Osteoblast (primary cell): ENCODE results near the gene SORCS2. TPM values are rescaled to one million over a fixed set of nuclear protein-coding genes. Genes with fewer than 3 reads are reported as not detected.

Experiments used
- DNase-seq: peaks from one replicate; pipeline ENCODE4 v3.0.0; 2011; ENCODE audit warnings: low spot score, mixed read lengths; ENCODE audit not compliant: insufficient read length; ENCODE audit errors: missing footprints
- H2AFZ ChIP-seq: 2 replicates; pipeline ENCODE4 v1.6.0; 2011; ENCODE audit warnings: mild to moderate bottlenecking, low read length
- H3K27ac ChIP-seq: 2 replicates; pipeline ENCODE4 v1.5.1; 2011; ENCODE audit warnings: mild to moderate bottlenecking, low read depth, low read length, moderate library complexity
- H3K27me3 ChIP-seq: 2 replicates; pipeline ENCODE4 v1.6.0; 2012; ENCODE audit warnings: mild to moderate bottlenecking, control low read depth, inconsistent platforms, low read length, moderate library complexity; ENCODE audit not compliant: insufficient read depth
- H3K36me3 ChIP-seq: 2 replicates; pipeline ENCODE4 v1.5.1; 2011; ENCODE audit warnings: mild to moderate bottlenecking, low read length, control low read depth, moderate library complexity; ENCODE audit not compliant: insufficient read depth
- H3K4me1 ChIP-seq: 2 replicates; pipeline ENCODE4 v1.5.1; 2011; ENCODE audit warnings: mild to moderate bottlenecking, low read length, control low read depth, moderate library complexity; ENCODE audit not compliant: insufficient read depth
- H3K4me2 ChIP-seq: 2 replicates; pipeline ENCODE4 v1.6.0; 2011; ENCODE audit warnings: mild to moderate bottlenecking, low read length; ENCODE audit not compliant: insufficient read depth
- H3K4me3 ChIP-seq: fragments of 200-600 bp; sonication (generic); 3 replicates; pipeline ENCODE4 v1.5.1; 2012; ENCODE audit warnings: mild to moderate bottlenecking, low read length, inconsistent platforms; ENCODE audit not compliant: insufficient read depth
- H3K79me2 ChIP-seq: 2 replicates; pipeline ENCODE4 v1.6.0; 2012; ENCODE audit warnings: mild to moderate bottlenecking, low read length, control low read depth, inconsistent platforms; ENCODE audit not compliant: insufficient read depth
- H3K9me3 ChIP-seq: 2 replicates; pipeline ENCODE4 v1.5.1; 2011; ENCODE audit warnings: low read depth, low read length, control low read depth
- H4K20me1 ChIP-seq: 2 replicates; pipeline ENCODE4 v1.6.0; 2012; ENCODE audit warnings: mild to moderate bottlenecking, low read length, control low read depth; ENCODE audit not compliant: insufficient read depth
- total RNA-seq: library from RNA; depleted of rRNA; stranded (reverse); fragments of >200 nt; gene quantifications from 2 replicates; pipeline ENCODE4 v1.2.3, GENCODE V29; 2012
- TF ChIP-seq, protein P1 (sequence below): IDR thresholded peaks from 2 replicates; pipeline ENCODE4 v1.5.1; 2011; ENCODE audit warnings: mild to moderate bottlenecking, low read depth, low read length, moderate library complexity; ENCODE audit errors: extremely low read depth

SORCS2 gene
- total RNA-seq, 1 donor, result 9.0 TPM

DNA sequence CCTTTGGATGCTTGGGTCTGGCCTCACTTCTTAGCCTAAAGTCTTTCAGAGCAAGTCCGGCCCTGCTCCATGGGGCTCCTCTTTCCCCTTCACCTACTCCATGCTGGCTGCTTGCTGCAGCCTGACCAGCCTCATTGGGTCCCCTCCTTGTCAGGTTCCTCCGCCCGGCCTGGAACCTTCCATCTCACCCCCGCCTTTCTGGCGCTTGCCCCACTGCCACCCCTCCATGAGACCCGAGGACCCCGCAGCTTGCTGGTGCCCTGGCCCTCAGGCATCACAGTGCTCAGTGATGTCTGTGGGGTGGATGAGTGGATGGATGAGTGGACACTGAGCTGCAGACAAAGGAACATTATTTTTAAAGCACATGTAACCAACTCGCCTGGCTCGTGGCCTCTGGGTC, 24.7 kb downstream of the SORCS2 start:
- DNase-seq, result no peak
- H3K79me2 ChIP-seq, result no peaks in the 10 kb centered on the region
- no peak overlapping the region for H2AFZ ChIP-seq
- H4K20me1 ChIP-seq, result no peaks in the 10 kb centered on the region
- no peak overlapping the region for H3K4me3 ChIP-seq
- no peak overlapping the region for H3K27ac ChIP-seq
- H3K9me3 ChIP-seq, result peaks cover 7% of the 10 kb centered on the region
- no peaks in the 10 kb centered on the region for H3K4me1 ChIP-seq
- H3K4me2 ChIP-seq, result no peak overlapping the region
- H3K36me3 ChIP-seq, result no peaks in the 10 kb centered on the region
- TF ChIP-seq, protein P1, sequence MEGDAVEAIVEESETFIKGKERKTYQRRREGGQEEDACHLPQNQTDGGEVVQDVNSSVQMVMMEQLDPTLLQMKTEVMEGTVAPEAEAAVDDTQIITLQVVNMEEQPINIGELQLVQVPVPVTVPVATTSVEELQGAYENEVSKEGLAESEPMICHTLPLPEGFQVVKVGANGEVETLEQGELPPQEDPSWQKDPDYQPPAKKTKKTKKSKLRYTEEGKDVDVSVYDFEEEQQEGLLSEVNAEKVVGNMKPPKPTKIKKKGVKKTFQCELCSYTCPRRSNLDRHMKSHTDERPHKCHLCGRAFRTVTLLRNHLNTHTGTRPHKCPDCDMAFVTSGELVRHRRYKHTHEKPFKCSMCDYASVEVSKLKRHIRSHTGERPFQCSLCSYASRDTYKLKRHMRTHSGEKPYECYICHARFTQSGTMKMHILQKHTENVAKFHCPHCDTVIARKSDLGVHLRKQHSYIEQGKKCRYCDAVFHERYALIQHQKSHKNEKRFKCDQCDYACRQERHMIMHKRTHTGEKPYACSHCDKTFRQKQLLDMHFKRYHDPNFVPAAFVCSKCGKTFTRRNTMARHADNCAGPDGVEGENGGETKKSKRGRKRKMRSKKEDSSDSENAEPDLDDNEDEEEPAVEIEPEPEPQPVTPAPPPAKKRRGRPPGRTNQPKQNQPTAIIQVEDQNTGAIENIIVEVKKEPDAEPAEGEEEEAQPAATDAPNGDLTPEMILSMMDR, result no peak
- peaks cover 7% of the 10 kb centered on the region for H3K27me3 ChIP-seq

DNA sequence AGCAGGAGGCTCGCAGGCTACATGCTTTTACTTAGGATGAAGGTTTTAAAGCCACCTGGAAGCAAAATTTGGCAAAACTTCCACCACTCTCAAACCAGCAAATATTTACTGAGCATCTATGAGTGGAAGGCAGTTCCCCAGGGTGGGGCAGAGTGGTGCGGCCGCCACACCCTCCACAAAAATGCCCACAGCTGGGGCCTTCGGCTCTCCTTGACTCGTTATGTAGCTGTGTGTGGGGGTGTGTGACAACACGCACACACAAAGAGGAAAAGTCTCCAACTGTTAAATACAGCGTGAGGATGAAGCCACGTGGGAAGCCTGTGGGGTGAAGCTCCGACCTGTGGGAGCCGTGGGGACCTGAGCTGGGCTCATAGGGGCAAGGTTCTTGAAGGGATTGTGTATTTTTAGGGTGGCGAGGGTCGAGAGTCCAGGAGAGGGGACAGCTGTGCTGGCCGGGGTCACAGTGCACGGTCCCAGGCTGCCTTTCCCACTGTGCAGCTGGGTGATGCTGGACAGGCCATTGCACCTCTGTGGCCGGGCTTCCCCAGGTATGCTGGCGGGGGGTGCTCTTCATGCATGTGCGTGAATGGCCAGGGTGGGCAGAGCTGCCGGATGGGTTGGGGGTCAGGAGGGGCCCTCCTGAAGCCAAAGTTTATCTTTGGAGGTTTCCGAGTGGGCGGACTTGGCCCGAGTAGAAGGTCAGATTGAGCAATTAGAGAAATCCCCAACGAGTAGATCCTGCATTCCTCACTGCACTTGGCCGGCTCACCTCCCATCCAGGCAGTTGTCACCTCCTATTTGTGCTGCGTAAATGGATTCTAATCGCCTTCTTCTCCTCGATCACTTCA, 25.4 kb downstream of the SORCS2 start:
- Histone ChIP-seq H3K9me3 (peaks cover 7% of the 10 kb centered on the region), H3K27me3 (peaks cover 7% of the 10 kb centered on the region), H3K27ac (no peak overlapping the region), H3K79me2 (no peaks in the 10 kb centered on the region), H3K4me1 (no peaks in the 10 kb centered on the region), H3K36me3 (no peaks in the 10 kb centered on the region), H4K20me1 (no peaks in the 10 kb centered on the region), H2AFZ (no peak overlapping the region), H3K4me2 (no peak overlapping the region), H3K4me3 (no peak overlapping the region)
- TF ChIP-seq, protein P1, result no peak
- no peak for DNase-seq

DNA sequence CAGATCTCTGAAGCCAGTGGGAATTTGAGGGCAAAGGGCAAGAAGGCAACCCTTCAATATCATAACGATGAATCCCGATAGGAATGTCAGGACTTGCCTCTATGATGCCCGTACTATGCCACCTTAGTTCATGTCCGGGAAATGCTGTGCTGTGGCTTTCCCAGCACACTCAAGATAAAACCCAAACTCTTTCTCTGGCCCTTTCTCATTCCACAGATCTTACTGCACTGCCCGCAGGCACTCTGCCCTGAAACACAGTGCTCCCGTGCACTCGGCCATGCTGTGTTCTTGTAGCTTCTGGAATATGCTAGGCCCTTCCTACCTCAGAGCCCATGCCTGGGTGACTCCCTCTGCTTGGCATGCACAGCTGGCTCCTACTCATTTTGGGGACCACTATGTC, 26.3 kb downstream of the SORCS2 start:
- no peak overlapping the region for H3K27ac ChIP-seq
- no peak overlapping the region for H3K4me3 ChIP-seq
- H3K4me1 ChIP-seq, result no peaks in the 10 kb centered on the region
- no peak overlapping the region for H3K4me2 ChIP-seq
- DNase-seq, result no peak
- TF ChIP-seq, protein P1, result no peak
- no peaks in the 10 kb centered on the region for H3K36me3 ChIP-seq
- H2AFZ ChIP-seq, result no peak overlapping the region
- H3K27me3 ChIP-seq, result peaks cover 7% of the 10 kb centered on the region
- H3K9me3 ChIP-seq, result peaks cover 7% of the 10 kb centered on the region
- no peaks in the 10 kb centered on the region for H4K20me1 ChIP-seq
- H3K79me2 ChIP-seq, result no peaks in the 10 kb centered on the region

DNA sequence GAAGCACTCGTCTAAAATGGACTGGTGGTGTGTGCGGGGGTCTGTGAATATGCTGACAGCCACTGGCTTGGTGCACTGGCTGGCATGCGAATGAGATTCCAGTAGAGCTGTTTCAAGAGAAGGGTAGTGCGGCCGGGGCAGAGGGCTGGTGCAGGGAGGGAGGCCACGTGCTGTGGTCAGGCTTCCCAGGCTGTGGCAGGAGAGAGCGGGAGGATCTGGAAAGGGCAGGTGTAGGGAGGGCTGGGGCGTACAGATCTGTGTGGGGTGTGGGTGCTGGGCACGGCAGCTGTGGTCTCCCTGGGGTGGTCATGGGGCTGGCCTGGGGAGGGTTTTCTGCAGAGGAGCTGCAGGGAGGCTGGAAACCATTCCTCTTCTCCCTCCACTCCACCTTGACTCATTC, 30.2 kb downstream of the SORCS2 start:
- Histone ChIP-seq H3K9me3 (no peaks in the 10 kb centered on the region), H3K27ac (no peak overlapping the region), H3K36me3 (no peaks in the 10 kb centered on the region), H2AFZ (no peak overlapping the region), H3K27me3 (peaks cover 12% of the 10 kb centered on the region), H3K4me3 (no peak overlapping the region), H3K4me1 (no peaks in the 10 kb centered on the region), H3K4me2 (no peak overlapping the region), H4K20me1 (no peaks in the 10 kb centered on the region), H3K79me2 (no peaks in the 10 kb centered on the region)
- TF ChIP-seq, protein P1, result no peak
- DNase-seq, result no peak
